ENCODE results near the gene RSPH1.
"Not testable (repeated sequence)": the region's sequence is repeated elsewhere in the genome, so short reads cannot be mapped to it uniquely, and the experiment has no call there.

Gene RSPH1

GRCh38 chr21:42489006-42489563, 6.9 kb downstream of the RSPH1 start:
- no peak for DNase-seq (ENCODE audit: low read depth in 1 of 2, low spot score in 1 of 2)

- no peak for DNase-seq (ENCODE audit: low read depth in 1 of 2, low spot score in 1 of 2)
Observed at GRCh38 chr21:42486531-42486930, 9.5 kb downstream of the RSPH1 start.

GRCh38 chr21:42486072-42486471, 10.0 kb downstream of the RSPH1 start:
- DNase-seq (ENCODE audit: low read depth in 1 of 2, low spot score in 1 of 2): no peak

- DNase-seq (ENCODE audit: low read depth in 1 of 2, low spot score in 1 of 2): no peak
Observed at GRCh38 chr21:42484966-42485365, 11.1 kb downstream of the RSPH1 start.

- no peak for DNase-seq (ENCODE audit: low read depth in 1 of 2, low spot score in 1 of 2)
Observed at GRCh38 chr21:42481169-42481568, 14.9 kb downstream of the RSPH1 start.

- DNase-seq (ENCODE audit: low read depth in 1 of 2, low spot score in 1 of 2): no peak
Observed at GRCh38 chr21:42480736-42481135, 15.3 kb downstream of the RSPH1 start.

GRCh38 chr21:42479582-42479981, 16.4 kb downstream of the RSPH1 start:
- DNase-seq (ENCODE audit: low read depth in 1 of 2, low spot score in 1 of 2): no peak

GRCh38 chr21:42478504-42478903, 17.5 kb downstream of the RSPH1 start:
- DNase-seq (ENCODE audit: low read depth in 1 of 2, low spot score in 1 of 2): no peak

GRCh38 chr21:42476388-42477331, 19.4 kb downstream of the RSPH1 start:
- no peak for DNase-seq (ENCODE audit: low read depth in 1 of 2, low spot score in 1 of 2)

GRCh38 chr21:42475526-42476387, 20.3 kb downstream of the RSPH1 start:
- DNase-seq (ENCODE audit: low read depth in 1 of 2, low spot score in 1 of 2): no peak

GRCh38 chr21:42475036-42475435, 21.0 kb downstream of the RSPH1 start:
- no peak for DNase-seq (ENCODE audit: low read depth in 1 of 2, low spot score in 1 of 2)

- DNase-seq (ENCODE audit: low read depth in 1 of 2, low spot score in 1 of 2): no peak
Observed at GRCh38 chr21:42474043-42474831, 21.8 kb downstream of the RSPH1 start.

GRCh38 chr21:42473498-42474042, 22.5 kb downstream of the RSPH1 start:
- no peak for DNase-seq (ENCODE audit: low read depth in 1 of 2, low spot score in 1 of 2)

GRCh38 chr21:42472521-42472920, 23.5 kb downstream of the RSPH1 start:
- no peak for DNase-seq (ENCODE audit: low read depth in 1 of 2, low spot score in 1 of 2)

- DNase-seq (ENCODE audit: low read depth in 1 of 2, low spot score in 1 of 2): no peak
Observed at GRCh38 chr21:42471716-42472330, 24.2 kb downstream of the RSPH1 start.

GRCh38 chr21:42471206-42471605, 24.8 kb downstream of the RSPH1 start:
- DNase-seq (ENCODE audit: low read depth in 1 of 2, low spot score in 1 of 2): no peak

GRCh38 chr21:42469726-42470125, 26.3 kb downstream of the RSPH1 start:
- not testable (repeated sequence) for DNase-seq (ENCODE audit: low read depth in 1 of 2, low spot score in 1 of 2)

- no peak for DNase-seq (ENCODE audit: low read depth in 1 of 2, low spot score in 1 of 2)
Observed at GRCh38 chr21:42469272-42469671, 26.8 kb downstream of the RSPH1 start.

- DNase-seq (ENCODE audit: low read depth in 1 of 2, low spot score in 1 of 2): no peak
Observed at GRCh38 chr21:42468491-42469131, 27.4 kb downstream of the RSPH1 start.
